Fibroblast of lung (primary cell): ENCODE data around the gene CDCA7. TPM values are rescaled to one million over a fixed set of nuclear protein-coding genes. Genes with fewer than 3 reads are reported as not detected.

Experiments used
- DNase-seq, 2 donors: peaks; one replicate each; pipeline versions ENCODE4 v3.0.0 to v3.0.0-alpha.2; 2010; ENCODE audit warnings: low read depth in 2 of 2
- H2AFZ ChIP-seq: 2 replicates; pipeline ENCODE4 v1.5.1; 2012; ENCODE audit warnings: low read length, control low read depth, inconsistent platforms
- H3K27ac ChIP-seq: 2 replicates; pipeline ENCODE4 v1.5.1; 2011; ENCODE audit warnings: low read length, control low read depth; ENCODE audit not compliant: insufficient read depth
- H3K27me3 ChIP-seq: 2 replicates; pipeline ENCODE4 v1.5.1; 2011; ENCODE audit warnings: mild to moderate bottlenecking, low read length; ENCODE audit not compliant: control insufficient read depth, insufficient read depth
- H3K36me3 ChIP-seq: 2 replicates; pipeline ENCODE4 v1.5.1; 2011; ENCODE audit warnings: low read length; ENCODE audit not compliant: control insufficient read depth, insufficient read depth
- H3K4me1 ChIP-seq: 2 replicates; pipeline ENCODE4 v1.5.1; 2011; ENCODE audit warnings: low read length; ENCODE audit not compliant: control insufficient read depth, insufficient read depth; ENCODE audit errors: extremely low read depth
- H3K4me2 ChIP-seq: 2 replicates; pipeline ENCODE4 v1.5.1; 2011; ENCODE audit warnings: low read length, control low read depth; ENCODE audit not compliant: insufficient read depth; ENCODE audit errors: extremely low read depth
- H3K4me3 ChIP-seq, 4 experiments: fragments of 200-600 bp in 1 of 4; sonication (generic) in 1 of 4; replicated peaks in 1 of 4; 2 replicates each; pipeline ENCODE4 v1.5.1; 2011 to 2016; ENCODE audit warnings: low read length in 4 of 4, low read depth in 3 of 4, mild to moderate bottlenecking in 3 of 4, control low read depth in 2 of 4, inconsistent platforms in 1 of 4, mixed read lengths in 1 of 4; ENCODE audit not compliant: insufficient read depth in 1 of 4; ENCODE audit errors: control extremely low read depth in 1 of 4
- H3K79me2 ChIP-seq: 2 replicates; pipeline ENCODE4 v1.5.1; 2012; ENCODE audit warnings: mild to moderate bottlenecking, low read length, inconsistent platforms; ENCODE audit not compliant: control insufficient read depth, insufficient read depth
- H3K9ac ChIP-seq: 2 replicates; pipeline ENCODE4 v1.5.1; 2011; ENCODE audit warnings: mild to moderate bottlenecking, low read length, control low read depth; ENCODE audit not compliant: insufficient read depth
- H3K9me3 ChIP-seq: 2 replicates; pipeline ENCODE4 v1.5.1; 2012; ENCODE audit warnings: low read depth, low read length; ENCODE audit not compliant: control insufficient read depth, insufficient read depth
- H4K20me1 ChIP-seq: 2 replicates; pipeline ENCODE4 v1.5.1; 2011; ENCODE audit warnings: low read length; ENCODE audit not compliant: control insufficient read depth, insufficient read depth; ENCODE audit errors: extremely low read depth
- EZH2 ChIP-seq: IDR thresholded peaks from 2 replicates; pipeline ENCODE4 v1.5.1; 2012; ENCODE audit warnings: low read length, control low read depth, mild to moderate bottlenecking; ENCODE audit errors: missing control alignments
- polyA plus RNA-seq, 2 donors: library from polyadenylated mRNA; depleted of rRNA in 1 of 2; stranded (reverse) in 1 of 2; unstranded in 1 of 2; fragments of >200 nt; gene quantifications; 2 replicates each; pipeline ENCODE4 v1.2.1, GENCODE V29; 2011 to 2012; ENCODE audit warnings: missing spikeins in 1 of 2
- total RNA-seq: library from RNA; depleted of rRNA; stranded (reverse); fragments of >200 nt; gene quantifications from 2 replicates; pipeline ENCODE4 v1.2.1, GENCODE V29; 2014
- TF ChIP-seq, protein P1 (sequence below), 2 donors: IDR thresholded peaks in 1 of 2; conservative IDR thresholded peaks in 1 of 2; 1 replicate in 1 of 2; 2 replicates in 1 of 2; pipeline ENCODE4 v1.5.1; 2011 to 2012; ENCODE audit warnings: low read length in 2 of 2, control low read depth in 1 of 2, inconsistent platforms in 1 of 2, low read depth in 1 of 2, mild to moderate bottlenecking in 1 of 2

Gene CDCA7
- total and polyA plus RNA-seq, 2 donors (not counting 1 experiment from before 2014, with no cell fraction given) = 1.3 to 10.3 TPM

DNA sequence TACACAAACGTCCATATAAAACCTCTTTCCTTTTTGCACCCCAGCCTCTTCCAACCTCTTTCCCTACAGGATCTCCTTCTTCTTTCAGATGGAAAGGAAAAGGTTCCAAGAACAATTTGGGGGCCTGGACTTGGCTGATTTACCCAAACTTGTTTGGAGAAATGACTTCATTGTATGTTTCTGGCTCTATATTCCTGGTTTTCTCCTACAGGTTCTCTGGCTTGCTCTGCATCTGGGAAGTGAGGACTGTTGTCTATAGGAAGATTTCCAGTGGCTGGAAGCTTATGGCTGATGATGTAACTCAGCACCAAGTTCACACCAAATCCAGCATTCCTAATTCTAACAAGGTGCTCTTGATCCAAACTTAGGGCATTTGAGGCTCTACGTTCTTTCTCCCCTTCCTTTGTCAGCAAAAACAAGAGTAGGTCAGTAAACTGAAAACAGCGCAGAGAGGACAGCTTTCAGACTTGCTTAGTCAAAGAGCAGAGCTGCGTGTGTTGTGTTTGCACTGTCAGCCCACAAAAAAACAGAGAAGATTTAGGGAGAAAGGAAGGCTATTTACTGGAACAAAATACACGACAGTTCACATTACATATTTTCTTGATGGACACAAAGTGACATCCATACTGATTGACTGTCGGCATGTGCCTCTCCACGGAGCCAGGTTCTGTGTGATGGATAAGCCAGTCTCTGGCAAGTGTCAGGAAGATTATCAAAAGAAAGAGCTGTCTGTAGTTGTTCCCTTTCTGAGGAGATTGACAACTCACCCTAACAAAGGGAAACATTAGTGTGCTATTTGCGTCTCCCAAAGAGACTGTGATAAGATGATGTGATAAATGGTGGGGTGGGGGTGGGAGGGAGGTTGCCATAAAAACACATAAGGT is 39.7 kb downstream of the CDCA7 start:
- TF ChIP-seq, protein P1, sequence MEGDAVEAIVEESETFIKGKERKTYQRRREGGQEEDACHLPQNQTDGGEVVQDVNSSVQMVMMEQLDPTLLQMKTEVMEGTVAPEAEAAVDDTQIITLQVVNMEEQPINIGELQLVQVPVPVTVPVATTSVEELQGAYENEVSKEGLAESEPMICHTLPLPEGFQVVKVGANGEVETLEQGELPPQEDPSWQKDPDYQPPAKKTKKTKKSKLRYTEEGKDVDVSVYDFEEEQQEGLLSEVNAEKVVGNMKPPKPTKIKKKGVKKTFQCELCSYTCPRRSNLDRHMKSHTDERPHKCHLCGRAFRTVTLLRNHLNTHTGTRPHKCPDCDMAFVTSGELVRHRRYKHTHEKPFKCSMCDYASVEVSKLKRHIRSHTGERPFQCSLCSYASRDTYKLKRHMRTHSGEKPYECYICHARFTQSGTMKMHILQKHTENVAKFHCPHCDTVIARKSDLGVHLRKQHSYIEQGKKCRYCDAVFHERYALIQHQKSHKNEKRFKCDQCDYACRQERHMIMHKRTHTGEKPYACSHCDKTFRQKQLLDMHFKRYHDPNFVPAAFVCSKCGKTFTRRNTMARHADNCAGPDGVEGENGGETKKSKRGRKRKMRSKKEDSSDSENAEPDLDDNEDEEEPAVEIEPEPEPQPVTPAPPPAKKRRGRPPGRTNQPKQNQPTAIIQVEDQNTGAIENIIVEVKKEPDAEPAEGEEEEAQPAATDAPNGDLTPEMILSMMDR (conservative IDR thresholded peaks at IDR 0.05 in 1 of 2, IDR thresholded peaks at IDR 0.05 in 1 of 2; ENCODE audit: low read depth in 1 of 2, low read length in 2 of 2) = no peak
- no peak for TF ChIP-seq EZH2
- Histone ChIP-seq H3K9me3 (no peaks in the 10 kb centered on the region), H3K4me3 (no peak overlapping the region), H3K36me3 (no peaks in the 10 kb centered on the region), H3K27me3 (peaks cover 2% of the 10 kb centered on the region), H3K9ac (no peak overlapping the region), H3K4me2 (no peak overlapping the region), H3K4me1 (no peaks in the 10 kb centered on the region), H3K27ac (no peak overlapping the region), H3K79me2 (no peaks in the 10 kb centered on the region), H4K20me1 (no peaks in the 10 kb centered on the region), H2AFZ (no peak overlapping the region)
- no peak for DNase-seq

- H4K20me1 ChIP-seq = no peaks in the 10 kb centered on the region
- no peak overlapping the region for H3K4me3 ChIP-seq
- no peaks in the 10 kb centered on the region for H3K36me3 ChIP-seq
- no peak overlapping the region for H3K4me2 ChIP-seq
- TF ChIP-seq, protein P1 (conservative IDR thresholded peaks at IDR 0.05 in 1 of 2, IDR thresholded peaks at IDR 0.05 in 1 of 2; ENCODE audit: low read depth in 1 of 2, low read length in 2 of 2) = no peak
- no peak for TF ChIP-seq EZH2
- no peaks in the 10 kb centered on the region for H3K4me1 ChIP-seq
- H3K79me2 ChIP-seq = no peaks in the 10 kb centered on the region
- H3K27ac ChIP-seq = no peak overlapping the region
- no peak overlapping the region for H3K9ac ChIP-seq
- no peak overlapping the region for H2AFZ ChIP-seq
- H3K9me3 ChIP-seq = no peaks in the 10 kb centered on the region
- DNase-seq = no peak
- peaks cover 11% of the 10 kb centered on the region for H3K27me3 ChIP-seq
These were observed 41.1 kb downstream of the CDCA7 start for GRCh38 chr2:173395567-173396351.

GRCh38 chr2:173397539-173397938 is 42.9 kb downstream of the CDCA7 start:
- TF ChIP-seq, protein P1 (conservative IDR thresholded peaks at IDR 0.05 in 1 of 2, IDR thresholded peaks at IDR 0.05 in 1 of 2; ENCODE audit: low read depth in 1 of 2, low read length in 2 of 2) = no peak
- no peak for TF ChIP-seq EZH2
- Histone ChIP-seq H3K4me2 (no peak overlapping the region), H3K36me3 (no peaks in the 10 kb centered on the region)

More at GRCh38 chr2:173397539-173397938, 42.9 kb downstream of the CDCA7 start:
- Histone ChIP-seq H2AFZ (no peak overlapping the region), H4K20me1 (no peaks in the 10 kb centered on the region), H3K4me3 (no peak overlapping the region), H3K4me1 (no peaks in the 10 kb centered on the region), H3K27ac (no peak overlapping the region), H3K27me3 (peaks cover 18% of the 10 kb centered on the region), H3K9ac (no peak overlapping the region), H3K9me3 (no peaks in the 10 kb centered on the region), H3K79me2 (no peaks in the 10 kb centered on the region)
- no peak for DNase-seq
